Suppressor macrophage (primary cell): Measurements from ENCODE around the gene SLC22A23.

Source experiments
- DNase-seq, 4 experiments: peaks; one replicate each; pipeline ENCODE4 v3.0.0-alpha.2; 2020 to 2022

The SLC22A23 gene

GRCh38 chr6:3329393-3330051 is 127.3 kb downstream of the SLC22A23 start:
- no peak for DNase-seq

- no peak for DNase-seq
Observed at GRCh38 chr6:3328796-3329195, 128.1 kb downstream of the SLC22A23 start.

- no peak for DNase-seq
Observed at GRCh38 chr6:3328145-3328544, 128.7 kb downstream of the SLC22A23 start.

GRCh38 chr6:3327403-3327802 is 129.4 kb downstream of the SLC22A23 start:
- no peak for DNase-seq

- DNase-seq = no peak
Observed at GRCh38 chr6:3326981-3327380, 129.9 kb downstream of the SLC22A23 start.

- no peak for DNase-seq
Observed at GRCh38 chr6:3326184-3326971, 130.5 kb downstream of the SLC22A23 start.

GRCh38 chr6:3325210-3325609 is 131.6 kb downstream of the SLC22A23 start:
- peak in 3 of 4 experiments; percentile 20 to 36 (median 27) for DNase-seq

- peak; percentile 70 to 87 (median 78) for DNase-seq
Observed at GRCh38 chr6:3324262-3324942, 132.4 kb downstream of the SLC22A23 start.

- DNase-seq = no peak
Observed at GRCh38 chr6:3323696-3324261, 133.1 kb downstream of the SLC22A23 start.

GRCh38 chr6:3323148-3323547 is 133.7 kb downstream of the SLC22A23 start:
- no peak for DNase-seq

GRCh38 chr6:3322366-3322890 is 134.4 kb downstream of the SLC22A23 start:
- DNase-seq = no peak

- DNase-seq = no peak
Observed at GRCh38 chr6:3321875-3322274, 135.0 kb downstream of the SLC22A23 start.

GRCh38 chr6:3321042-3321441 is 135.8 kb downstream of the SLC22A23 start:
- no peak for DNase-seq

- DNase-seq = no peak
Observed at GRCh38 chr6:3320238-3320811, 136.5 kb downstream of the SLC22A23 start.

GRCh38 chr6:3319610-3320200 is 137.1 kb downstream of the SLC22A23 start:
- DNase-seq = no peak

GRCh38 chr6:3318821-3319540 is 137.9 kb downstream of the SLC22A23 start:
- no peak for DNase-seq

GRCh38 chr6:3318226-3318625 is 138.6 kb downstream of the SLC22A23 start:
- DNase-seq = no peak

- no peak for DNase-seq
Observed at GRCh38 chr6:3317741-3318211, 139.1 kb downstream of the SLC22A23 start.

GRCh38 chr6:3316818-3317217 is 140.0 kb downstream of the SLC22A23 start:
- DNase-seq = no peak

- no peak for DNase-seq
Observed at GRCh38 chr6:3316331-3316730, 140.5 kb downstream of the SLC22A23 start.

GRCh38 chr6:3315841-3316240 is 141.0 kb downstream of the SLC22A23 start:
- DNase-seq = no peak
